ENCODE measurements around the gene CFAP221.
A peak's percentile ranks its signal among the peaks of the same experiment; 100 is the strongest.
"Not testable (repeated sequence)": the region's sequence is repeated elsewhere in the genome, so short reads cannot be mapped to it uniquely, and the experiment has no call there.

The CFAP221 gene

GRCh38 chr2:119590873-119591272 lies 46.6 kb downstream of the CFAP221 start:
- DNase-seq (ENCODE audit: low spot score), result no peak

- DNase-seq (ENCODE audit: low spot score), result no peak
Measured at GRCh38 chr2:119591523-119591922, 47.3 kb downstream of the CFAP221 start.

GRCh38 chr2:119592436-119592835 lies 48.2 kb downstream of the CFAP221 start:
- DNase-seq (ENCODE audit: low spot score), result no peak

DNA sequence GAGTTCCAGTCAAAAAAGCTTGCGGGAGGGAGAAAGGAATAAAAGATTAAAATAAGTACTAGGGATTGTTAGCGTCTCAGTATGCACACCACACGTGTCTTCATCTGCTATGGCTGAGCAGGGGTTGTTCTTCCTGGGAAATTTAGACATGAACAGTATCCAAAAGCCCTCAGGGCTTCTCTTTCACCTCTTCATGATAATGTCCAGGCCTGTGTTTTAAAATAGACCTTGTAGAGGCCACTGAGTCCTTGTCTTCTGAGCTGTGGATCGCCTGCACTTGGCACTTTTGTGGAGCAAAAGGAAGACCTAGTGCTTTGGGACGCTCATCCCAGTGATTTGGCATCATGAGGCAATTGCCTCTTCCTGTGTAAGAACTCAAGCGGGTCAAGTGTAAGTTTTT lies 52.4 kb downstream of the CFAP221 start:
- no peak for DNase-seq (ENCODE audit: low spot score)

DNA sequence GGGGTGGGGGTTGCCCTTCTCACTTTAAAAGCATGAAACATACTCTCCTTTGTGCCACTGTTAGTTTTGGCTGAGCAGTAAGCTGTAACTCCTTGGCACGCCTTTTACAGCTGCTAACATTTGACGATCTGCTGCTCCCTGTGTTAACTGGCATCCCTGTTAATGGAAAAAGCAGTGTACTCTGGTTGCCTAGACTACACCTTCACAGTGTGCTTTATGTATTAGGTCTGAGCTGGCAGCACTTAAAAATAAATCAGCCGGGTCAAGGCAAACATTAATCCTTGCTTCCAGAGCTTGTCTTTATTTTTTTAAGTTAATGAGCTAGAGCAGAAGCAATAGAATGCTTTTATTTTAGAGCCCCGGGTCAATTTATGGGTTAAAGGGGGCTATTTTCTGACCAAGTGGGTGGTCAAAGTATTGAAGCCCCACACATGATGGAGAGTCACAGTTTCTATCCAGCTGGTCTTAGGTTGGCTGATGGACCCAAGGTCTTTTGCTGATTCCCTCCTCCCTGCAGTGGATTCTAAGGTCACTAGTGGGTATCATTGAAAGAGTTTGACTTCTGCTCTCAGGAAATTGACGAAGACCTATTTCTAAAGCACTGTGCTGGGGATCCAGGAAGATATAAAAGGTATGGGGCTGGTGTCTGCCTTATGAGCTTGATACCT lies 54.5 kb downstream of the CFAP221 start:
- no peak for DNase-seq (ENCODE audit: low spot score)

DNA sequence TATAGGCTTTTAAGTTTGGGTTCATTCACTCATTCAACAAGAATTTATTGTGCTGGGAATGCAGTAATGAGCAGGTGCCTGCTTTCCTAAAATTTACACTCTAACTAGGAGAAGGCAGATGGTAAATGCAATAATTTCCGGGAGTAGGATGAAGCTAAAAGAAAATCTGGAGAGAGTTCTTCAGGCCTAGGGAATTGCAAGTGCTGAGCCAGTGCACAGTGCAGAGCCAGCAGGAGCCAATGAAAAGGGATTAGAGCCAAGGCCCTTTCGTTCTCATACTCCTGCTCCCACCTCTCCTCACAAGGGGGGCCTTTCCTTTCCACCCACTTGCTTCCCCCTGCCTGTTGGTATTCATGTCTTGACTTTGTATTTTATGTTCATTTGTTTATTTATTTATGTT lies 55.1 kb downstream of the CFAP221 start:
- no peak for DNase-seq (ENCODE audit: low spot score)

DNA sequence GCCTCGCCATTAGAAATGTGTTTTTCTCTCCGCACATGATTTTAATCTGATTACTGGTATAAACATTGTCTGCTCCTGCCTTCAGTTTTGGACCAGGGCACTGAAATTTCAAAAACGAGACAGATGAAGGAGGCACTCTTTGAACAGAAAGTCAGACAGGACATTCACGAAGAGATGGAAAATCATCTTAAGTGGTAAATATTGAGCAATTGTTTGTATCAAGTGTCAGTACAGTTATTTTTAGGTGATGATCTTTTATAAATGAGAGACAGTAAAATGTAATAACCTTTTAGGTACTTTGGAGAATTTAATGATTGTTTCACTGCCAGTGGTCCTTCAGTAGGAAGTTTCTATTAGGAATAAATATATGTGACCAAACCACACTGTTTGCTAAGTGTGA lies 60.8 kb downstream of the CFAP221 start:
- no peak for DNase-seq (ENCODE audit: low spot score)

GRCh38 chr2:119606674-119607073 lies 62.4 kb downstream of the CFAP221 start:
- DNase-seq (ENCODE audit: low spot score), result no peak

DNA sequence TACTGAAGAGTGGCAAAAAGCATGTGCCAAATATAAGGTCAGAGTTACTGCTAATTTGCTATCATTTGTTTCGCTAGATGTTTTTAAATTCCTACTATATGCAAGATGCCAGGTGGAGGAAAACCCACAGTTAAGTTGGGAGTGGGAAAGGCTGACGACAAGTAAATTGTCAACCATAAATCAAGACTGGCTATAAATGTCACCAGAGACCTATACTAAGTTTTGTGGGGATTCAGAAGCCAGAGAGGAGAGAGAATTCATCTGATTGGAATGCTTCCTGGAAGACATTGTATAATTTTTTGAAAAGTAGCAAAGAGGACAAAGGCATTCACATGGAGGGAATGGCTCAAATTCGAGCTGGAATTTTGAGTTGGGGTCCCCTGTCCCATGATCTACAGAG lies 64.3 kb downstream of the CFAP221 start:
- no peak for DNase-seq (ENCODE audit: low spot score)

- no peak for DNase-seq (ENCODE audit: low spot score)
Measured at GRCh38 chr2:119609337-119609736, 65.1 kb downstream of the CFAP221 start.

- DNase-seq (ENCODE audit: low spot score), result not testable (repeated sequence)
Measured at GRCh38 chr2:119614140-119614539, 69.9 kb downstream of the CFAP221 start.

DNA sequence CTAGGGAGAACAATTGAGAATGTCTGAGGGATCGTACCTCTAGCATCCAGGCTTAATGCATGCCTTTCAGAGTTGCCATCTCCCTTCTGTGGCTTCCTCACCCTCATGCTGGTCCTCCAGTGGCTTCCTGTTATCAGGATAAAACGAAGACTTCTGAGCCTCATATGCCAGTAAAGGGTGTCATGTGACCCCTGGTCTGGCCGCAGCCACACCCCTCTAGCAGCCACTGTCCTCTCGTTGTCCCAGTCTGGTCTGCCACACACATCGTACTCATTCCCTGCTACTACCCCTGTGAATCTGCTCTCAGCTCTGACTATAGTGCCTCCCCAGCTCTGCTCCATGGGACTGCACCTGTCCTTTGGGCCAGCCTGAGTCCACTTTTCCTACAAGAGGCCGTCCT lies 72.2 kb downstream of the CFAP221 start:
- DNase-seq (ENCODE audit: low spot score), result no peak

DNA sequence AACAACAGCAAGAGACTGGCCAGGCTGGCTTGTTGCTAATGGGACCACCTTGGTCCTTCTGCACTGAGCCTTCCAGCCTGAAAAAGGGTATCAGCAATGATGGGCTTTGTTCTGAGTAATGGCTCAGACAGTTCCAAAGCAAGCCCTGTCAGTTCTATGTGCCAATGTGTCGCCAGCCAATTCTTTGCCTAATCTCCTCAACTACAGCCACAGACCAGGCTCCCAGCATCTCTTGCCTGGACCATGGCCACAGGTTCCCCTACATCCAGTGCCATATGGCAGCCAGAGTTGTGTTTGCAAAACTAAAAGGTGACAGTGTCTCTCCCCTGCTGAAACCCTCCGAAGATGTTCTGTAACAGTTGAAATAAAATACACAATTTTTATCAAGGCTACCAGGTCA lies 73.2 kb downstream of the CFAP221 start:
- no peak for DNase-seq (ENCODE audit: low spot score)

DNA sequence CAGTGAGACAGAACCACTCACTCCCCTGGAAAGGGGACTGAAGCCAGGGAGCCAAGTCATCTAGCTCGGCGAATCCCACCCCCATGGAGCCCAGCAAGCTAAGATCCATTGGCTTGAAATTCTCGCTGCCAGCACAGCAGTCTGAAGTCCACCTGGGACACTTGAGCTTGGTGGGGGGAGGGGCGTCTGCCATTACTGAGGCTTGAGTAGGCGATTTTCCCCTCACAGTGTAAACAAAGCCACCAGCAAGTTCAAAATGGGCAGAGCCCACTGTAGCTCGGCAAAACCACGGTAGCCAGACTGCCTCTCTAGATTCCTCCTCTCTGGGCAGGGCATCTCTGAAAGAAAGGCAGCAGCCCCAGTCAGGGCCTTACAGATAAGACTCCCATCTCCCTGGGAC lies 74.5 kb downstream of the CFAP221 start:
- not testable (repeated sequence) for DNase-seq (ENCODE audit: low spot score)

GRCh38 chr2:119625226-119625625 lies 81.0 kb downstream of the CFAP221 start:
- DNase-seq (ENCODE audit: low spot score), result no peak

DNA sequence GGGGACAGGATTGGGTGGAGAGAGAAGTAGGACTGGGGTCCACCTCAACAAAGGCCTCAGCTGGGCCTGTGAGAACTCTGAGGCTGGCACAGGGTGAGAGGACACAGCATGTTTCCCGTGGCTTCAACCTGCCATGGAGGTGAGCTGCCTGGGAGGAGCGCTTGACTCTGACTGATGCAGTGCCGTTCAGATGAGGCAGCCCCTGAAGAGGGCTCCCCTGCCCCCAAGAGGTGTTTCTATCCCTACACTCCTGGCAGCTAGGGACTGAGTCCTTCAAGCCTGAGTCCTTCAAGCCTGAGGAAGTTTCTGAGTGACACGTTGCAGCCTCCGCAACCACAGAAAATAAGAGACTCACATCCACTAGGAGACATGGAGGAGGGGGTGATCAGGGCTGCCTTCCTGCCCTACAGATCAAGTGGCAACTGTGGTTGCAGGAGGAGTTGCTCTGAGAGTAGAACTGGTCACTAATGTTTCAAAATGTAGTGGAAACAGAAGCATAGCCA lies 85.1 kb downstream of the CFAP221 start:
- no peak for DNase-seq (ENCODE audit: low spot score)

GRCh38 chr2:119630121-119630520 lies 85.9 kb downstream of the CFAP221 start:
- no peak for DNase-seq (ENCODE audit: low spot score)

- DNase-seq (ENCODE audit: low spot score), result no peak
Measured at GRCh38 chr2:119637371-119637770, 93.1 kb downstream of the CFAP221 start.

DNA sequence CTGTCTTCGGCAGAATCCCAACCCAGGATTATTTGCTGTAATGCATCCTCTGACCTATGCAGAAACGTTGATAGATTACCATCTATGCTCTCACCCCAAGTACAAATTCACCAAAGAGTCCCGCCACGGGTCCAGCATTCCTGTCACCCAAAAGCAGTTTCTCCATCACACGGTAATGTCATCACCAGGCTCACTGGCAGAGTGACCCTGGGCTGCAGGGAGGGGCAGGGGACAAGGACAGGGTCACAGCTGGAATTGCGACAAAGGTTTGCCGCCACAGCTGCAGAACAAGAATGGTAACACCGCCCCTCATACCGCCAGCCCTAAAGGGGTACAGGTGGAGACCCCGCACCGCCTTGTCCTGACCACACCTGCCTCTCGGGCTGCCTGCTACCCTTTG lies 94.0 kb downstream of the CFAP221 start:
- no peak for DNase-seq (ENCODE audit: low spot score)

GRCh38 chr2:119638685-119639554 lies 94.7 kb downstream of the CFAP221 start:
- no peak for DNase-seq (ENCODE audit: low spot score)

GRCh38 chr2:119641562-119642258 lies 97.5 kb downstream of the CFAP221 start:
- DNase-seq (ENCODE audit: low spot score), result peak; percentile 55

- DNase-seq (ENCODE audit: low spot score), result no peak
Measured at GRCh38 chr2:119644186-119644585, 99.9 kb downstream of the CFAP221 start.

Data from kidney capillary endothelial cell (primary cell).